Stimulated activated CD4-positive, alpha-beta T cell treated with anti-CD3 and anti-CD28 coated beads, Interleukin-4, amount 100 ng/mL, for 4 hours (primary cell): Measurements from ENCODE around the gene LCN12.
"Not testable (repeated sequence)": the region's sequence is repeated elsewhere in the genome, so short reads cannot be mapped to it uniquely, and the experiment has no call there.

Experiments used
- DNase-seq, 2 experiments: peaks; one replicate each; pipeline ENCODE4 v3.0.0-alpha.2; 2020

LCN12 gene

GRCh38 chr9:136991993-136992818 lies 40.1 kb downstream of the LCN12 start, which contains the start of gene PAXX:
Gene PAXX, plus strand, starts transcription at chr9:136992422. Its CDS starts 22 bp downstream, at chr9:136992444.
- peak; percentile 90 to 97 for DNase-seq

DNA sequence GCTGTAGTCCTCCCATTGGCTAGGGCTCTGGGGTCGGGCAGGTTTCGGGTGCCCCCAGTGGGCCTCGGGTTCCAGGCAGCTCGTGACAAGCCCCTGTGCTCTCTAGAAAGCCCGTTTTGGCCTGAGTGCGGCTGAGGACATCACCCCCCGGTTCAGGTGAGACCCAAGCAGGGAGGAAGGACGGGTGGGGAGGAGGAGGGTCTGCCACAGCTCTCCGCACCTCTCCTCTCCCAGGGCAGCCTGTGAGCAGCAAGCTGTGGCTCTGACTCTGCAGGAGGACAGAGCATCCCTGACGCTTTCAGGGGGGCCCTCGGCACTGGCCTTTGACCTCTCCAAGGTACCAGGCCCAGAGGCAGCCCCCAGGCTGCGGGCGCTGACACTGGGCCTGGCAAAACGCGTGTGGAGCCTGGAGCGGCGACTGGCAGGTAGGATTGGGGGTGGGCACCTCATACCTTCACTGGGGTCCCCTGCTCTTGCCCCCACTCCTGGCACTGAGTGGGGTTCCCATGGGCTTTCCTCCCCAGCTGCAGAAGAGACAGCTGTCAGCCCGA lies 40.8 kb downstream of the LCN12 start:
- no peak for DNase-seq

DNA sequence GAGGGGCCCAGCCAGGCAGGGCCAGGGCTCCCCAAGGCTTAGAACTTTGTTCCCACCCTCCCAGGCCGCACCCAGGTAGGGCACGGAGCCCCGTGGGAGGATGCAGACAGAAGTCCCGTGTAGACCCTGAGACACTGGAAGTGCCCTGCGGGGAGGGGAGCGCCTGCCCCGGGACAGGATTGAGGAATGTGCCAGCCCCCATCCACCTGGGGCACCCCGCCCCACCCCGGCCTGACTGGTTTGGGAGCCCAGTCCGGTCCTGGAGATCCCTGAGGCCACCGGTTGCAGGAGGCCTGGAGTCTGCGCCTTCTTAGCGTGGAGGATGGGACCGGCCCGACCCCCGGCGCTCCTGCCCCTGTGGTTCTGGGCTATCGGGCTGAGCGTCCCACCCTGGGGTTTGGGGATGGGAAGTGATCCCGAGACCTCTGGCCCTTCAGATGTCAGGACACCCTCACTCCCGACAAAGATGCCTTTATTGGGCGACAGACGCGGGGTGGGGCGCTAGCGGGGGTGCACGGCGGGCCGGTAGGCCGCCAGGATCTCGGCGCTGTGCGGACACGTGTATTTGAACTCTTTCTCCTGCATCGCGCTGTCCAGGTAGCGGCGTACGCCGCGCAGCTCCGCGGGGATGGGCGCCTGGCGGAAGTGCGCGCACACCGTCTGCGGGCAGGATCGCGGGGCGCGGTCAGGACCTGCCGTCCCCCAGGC lies 42.3 kb downstream of the LCN12 start:
- DNase-seq, result no peak

DNA sequence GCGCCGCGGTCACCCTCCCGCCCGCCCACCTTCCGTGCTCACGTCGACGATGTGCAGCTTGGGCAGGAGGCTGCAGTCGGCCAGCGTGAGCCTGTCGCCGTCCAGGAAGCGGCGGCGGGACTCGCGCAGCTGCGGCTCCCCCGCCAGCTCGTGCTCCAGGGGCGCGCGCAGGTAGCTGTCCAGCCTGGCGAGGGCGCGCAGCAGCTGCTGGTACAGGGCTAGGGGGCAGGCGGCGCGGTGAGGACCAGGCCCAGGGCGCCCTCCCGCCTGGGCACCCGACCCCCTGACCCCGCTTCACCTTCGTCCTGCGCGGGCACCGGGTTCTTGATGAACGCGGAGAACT lies 42.8 kb downstream of the LCN12 start:
- DNase-seq, result no peak

DNA sequence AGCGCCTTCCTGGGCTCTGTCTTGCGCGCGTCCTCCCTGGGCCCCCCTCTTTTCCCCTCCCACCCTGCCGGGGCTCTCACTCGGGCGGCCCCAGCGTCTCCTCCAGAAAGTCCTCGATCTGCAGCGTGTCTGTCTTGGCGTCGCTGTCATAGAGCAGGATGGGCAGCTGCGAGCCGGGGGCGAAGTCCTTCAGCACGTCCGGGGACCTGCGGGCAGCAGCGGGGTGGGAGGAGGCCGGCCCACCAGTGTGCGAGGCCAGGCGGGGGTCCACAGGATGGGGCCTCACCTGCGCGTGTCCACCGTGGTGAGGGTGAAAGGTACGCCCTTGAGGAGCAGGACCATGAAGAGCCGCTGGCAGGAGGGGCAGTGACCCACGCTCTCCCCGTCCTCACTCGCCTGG lies 43.3 kb downstream of the LCN12 start:
- no peak for DNase-seq

DNA sequence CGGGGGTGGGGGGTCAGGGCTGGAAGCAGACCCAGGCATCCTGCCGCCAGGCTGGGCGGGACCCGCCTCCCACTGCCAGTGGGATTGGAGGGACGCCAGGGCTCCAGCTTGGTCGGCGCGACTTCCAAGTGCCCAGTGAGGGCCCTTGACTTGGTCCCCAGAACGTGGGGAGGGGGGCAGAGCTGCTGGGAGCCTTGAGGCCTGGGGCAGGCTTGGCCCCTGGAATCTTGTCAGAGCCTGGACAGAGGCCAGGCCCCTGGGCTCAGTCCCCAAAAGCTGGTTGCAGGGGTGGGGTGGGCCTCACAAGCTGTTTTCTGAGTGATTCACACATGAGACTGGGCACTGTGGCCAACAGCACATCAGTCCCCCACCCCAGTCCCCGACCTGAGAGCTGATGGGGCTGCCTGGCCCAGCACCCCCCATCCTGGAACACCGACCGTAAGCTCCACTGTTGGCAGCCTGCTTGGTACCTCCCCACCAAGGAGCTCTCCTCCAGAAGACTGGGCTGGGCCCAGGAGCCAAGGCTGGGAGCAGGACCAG lies 43.8 kb downstream of the LCN12 start:
- no peak for DNase-seq

DNA sequence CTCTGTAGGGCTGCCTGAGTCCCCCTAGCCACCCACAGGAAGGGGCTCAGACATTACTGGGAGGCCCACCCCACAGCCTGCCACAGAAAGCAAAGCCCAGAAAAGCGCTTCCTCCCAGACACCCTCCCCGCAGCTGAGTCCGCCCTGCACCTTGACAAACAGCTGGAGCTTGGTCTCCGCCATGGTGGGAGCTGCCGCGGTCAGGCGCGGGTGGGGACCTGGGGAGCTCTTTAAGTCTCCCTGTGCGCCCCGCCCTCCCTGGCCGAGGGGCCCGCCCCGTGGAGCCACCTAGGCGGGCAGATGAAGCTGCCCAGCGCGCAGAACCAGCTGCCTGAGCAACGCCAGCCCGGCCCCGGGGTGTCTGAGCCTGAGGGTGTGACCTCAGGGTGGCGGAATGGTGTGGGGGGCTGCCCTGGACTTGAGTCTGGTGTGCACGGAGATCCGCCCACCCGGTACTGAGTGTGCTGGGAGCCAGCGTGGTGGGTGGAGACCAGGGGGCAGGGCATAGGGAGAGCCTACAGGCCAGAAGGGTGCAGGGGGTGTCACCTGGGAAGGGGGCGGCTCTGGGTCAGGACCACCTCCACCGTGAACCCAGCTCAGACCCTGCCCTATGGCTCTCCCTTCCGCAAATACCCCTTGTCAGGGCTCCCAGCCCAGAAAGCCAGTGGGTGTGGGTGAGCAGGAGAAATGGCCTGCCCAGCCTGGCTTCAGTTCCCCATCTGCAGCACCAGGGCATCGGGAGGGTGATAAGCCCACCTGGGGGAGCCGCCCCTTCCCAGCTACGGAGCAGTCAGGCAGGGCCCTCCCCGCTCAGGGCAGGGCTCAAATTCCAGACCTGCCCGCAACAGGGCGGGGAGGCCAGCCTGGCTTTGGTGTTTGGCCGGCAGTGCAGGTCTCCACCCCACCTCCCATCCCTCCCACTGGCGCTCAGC lies 44.6 kb downstream of the LCN12 start, which contains the start of gene CLIC3:
TSS of gene CLIC3 (minus strand) at position 208 of the 932 bp plus-strand sequence. CDS start at position 183, 25 bp downstream.
- peak; percentile 23 to 29 for DNase-seq

DNA sequence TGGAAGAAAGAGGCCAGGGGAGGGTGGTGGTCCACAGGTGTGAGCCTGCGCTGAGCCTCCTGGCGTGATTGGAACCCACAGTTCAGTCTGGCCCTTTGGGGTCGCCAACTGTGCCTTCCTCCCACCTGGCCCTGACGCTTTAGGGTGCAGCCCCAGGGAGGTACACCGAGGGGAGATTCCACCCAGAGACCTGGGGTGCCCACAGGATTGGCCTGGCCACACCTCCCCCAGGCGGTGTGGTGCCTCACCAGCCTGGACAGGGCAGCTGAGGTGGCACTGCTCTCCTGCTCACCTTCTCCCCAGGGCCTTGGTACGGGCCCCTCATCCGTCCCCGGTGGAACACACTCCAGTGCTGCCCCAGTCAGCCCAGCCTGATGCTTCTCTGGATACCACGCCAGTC lies 45.3 kb downstream of the LCN12 start:
- no peak for DNase-seq

DNA sequence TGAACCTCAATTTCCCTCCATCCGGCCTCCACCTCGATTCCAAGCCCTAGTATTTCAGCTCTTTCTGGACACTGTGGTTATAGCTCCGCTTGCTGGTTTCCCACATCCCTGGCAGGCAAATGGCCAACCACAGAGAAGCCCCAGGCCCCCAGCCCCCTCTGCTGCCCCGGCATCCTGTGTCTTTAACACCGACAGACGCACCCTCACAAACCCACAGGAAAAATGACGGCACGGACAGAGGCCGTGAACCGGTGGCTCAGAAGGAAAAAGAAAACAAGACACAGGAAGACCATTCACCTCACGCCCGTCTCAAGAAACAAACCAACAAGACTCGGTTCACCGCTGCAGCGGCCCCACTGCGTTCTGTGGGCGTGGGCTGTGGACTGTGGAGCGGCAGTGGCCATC lies 45.8 kb downstream of the LCN12 start:
- DNase-seq, result no peak

- no peak for DNase-seq
Observed at GRCh38 chr9:137000177-137000930, 48.3 kb downstream of the LCN12 start.

- DNase-seq, result no peak
Observed at GRCh38 chr9:137001857-137002645, 50.0 kb downstream of the LCN12 start.

GRCh38 chr9:137002646-137003041 lies 50.6 kb downstream of the LCN12 start:
- no peak for DNase-seq

- DNase-seq, result not testable (repeated sequence)
Observed at GRCh38 chr9:137004285-137004684, 52.2 kb downstream of the LCN12 start.
